Type B pancreatic cell (in vitro differentiated cells): ENCODE results near the gene SBNO2. TPM values are rescaled to one million over a fixed set of nuclear protein-coding genes. Genes with fewer than 3 reads are reported as not detected.

Experiments used
- DNase-seq: peaks from one replicate; pipeline ENCODE4 v3.0.0; 2021; ENCODE audit warnings: mixed read lengths; ENCODE audit not compliant: unreplicated experiment; ENCODE audit errors: extremely low spot score
- H3K27ac Mint-ChIP-seq: 2 replicates; pipeline ENCODE4 v1.8.0; 2021; ENCODE audit warnings: mild to moderate bottlenecking, mixed read lengths
- H3K27me3 Mint-ChIP-seq: 2 replicates; pipeline ENCODE4 v1.8.0; 2021; ENCODE audit warnings: mixed read lengths
- H3K36me3 Mint-ChIP-seq: 2 replicates; pipeline ENCODE4 v1.8.0; 2021; ENCODE audit warnings: mixed read lengths
- H3K4me1 Mint-ChIP-seq: one replicate; pipeline ENCODE4 v1.8.0; 2021; ENCODE audit warnings: mixed read lengths; ENCODE audit not compliant: unreplicated experiment
- H3K4me3 Mint-ChIP-seq: 2 replicates; pipeline ENCODE4 v1.8.0; 2021; ENCODE audit warnings: mild to moderate bottlenecking, mixed read lengths
- H3K9me3 Mint-ChIP-seq: 2 replicates; pipeline ENCODE4 v1.8.0; 2021; ENCODE audit warnings: mixed read lengths
- total RNA-seq: library from RNA; stranded (reverse); gene quantifications from 2 replicates; pipeline ENCODE4 v1.2.1, GENCODE V29; 2021; ENCODE audit warnings: low replicate concordance
- TF ChIP-seq, protein P1 (sequence below): fragments of 200-600 bp; sonication (generic); conservative IDR thresholded peaks from 2 replicates; pipeline ENCODE4 v1.5.0; 2021; ENCODE audit warnings: antibody characterized with exemption, mild to moderate bottlenecking

The SBNO2 gene
- total RNA-seq, 1 donor from 2014 or later: 45.5 TPM

DNA sequence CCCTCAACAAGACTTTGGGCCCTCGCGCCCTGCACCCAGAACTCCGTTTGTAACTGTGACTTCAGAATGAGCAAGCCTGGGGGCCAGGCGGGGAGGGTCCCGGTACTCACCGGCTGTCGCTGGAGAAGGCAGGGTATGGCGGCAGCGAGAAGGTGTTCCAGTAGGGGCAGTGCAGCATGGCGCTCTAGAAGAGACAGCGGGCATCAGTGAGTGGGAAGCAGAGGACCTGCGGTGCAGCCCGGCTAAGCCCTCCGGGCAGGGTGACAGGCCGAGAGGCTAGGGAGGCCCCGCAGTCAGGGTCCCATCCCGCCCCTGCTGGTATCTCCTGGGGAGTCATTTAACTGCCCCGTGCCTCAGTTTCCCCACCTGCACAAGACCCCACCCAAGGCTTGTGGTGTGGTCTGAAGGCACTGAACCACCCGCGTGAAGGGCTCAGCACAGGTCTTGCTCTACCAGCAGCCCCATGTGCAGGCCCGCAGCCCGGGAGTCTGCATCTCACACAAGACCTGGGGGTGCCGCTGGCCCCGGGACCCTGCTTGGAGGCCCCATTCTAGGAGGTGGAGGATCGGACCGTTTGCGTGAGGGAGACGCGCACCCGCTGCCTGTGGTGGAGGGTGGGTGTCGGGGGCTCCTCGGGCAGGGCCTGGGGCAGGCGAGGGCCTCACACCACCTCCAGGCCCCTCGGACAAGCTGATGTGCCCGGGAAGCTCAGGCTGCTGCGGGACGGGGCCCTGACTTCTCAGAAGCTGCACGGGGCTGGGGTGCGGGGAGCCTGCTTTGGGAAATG is 24.6 kb downstream of the SBNO2 start:
- H3K9me3 Mint-ChIP-seq: no peaks in the 10 kb centered on the region
- TF ChIP-seq, protein P1, sequence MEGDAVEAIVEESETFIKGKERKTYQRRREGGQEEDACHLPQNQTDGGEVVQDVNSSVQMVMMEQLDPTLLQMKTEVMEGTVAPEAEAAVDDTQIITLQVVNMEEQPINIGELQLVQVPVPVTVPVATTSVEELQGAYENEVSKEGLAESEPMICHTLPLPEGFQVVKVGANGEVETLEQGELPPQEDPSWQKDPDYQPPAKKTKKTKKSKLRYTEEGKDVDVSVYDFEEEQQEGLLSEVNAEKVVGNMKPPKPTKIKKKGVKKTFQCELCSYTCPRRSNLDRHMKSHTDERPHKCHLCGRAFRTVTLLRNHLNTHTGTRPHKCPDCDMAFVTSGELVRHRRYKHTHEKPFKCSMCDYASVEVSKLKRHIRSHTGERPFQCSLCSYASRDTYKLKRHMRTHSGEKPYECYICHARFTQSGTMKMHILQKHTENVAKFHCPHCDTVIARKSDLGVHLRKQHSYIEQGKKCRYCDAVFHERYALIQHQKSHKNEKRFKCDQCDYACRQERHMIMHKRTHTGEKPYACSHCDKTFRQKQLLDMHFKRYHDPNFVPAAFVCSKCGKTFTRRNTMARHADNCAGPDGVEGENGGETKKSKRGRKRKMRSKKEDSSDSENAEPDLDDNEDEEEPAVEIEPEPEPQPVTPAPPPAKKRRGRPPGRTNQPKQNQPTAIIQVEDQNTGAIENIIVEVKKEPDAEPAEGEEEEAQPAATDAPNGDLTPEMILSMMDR: no peak
- no peak for DNase-seq
- H3K4me3 Mint-ChIP-seq: no peak overlapping the region
- peaks cover 4% of the 10 kb centered on the region for H3K36me3 Mint-ChIP-seq
- no peaks in the 10 kb centered on the region for H3K27me3 Mint-ChIP-seq
- H3K27ac Mint-ChIP-seq: no peak overlapping the region
- H3K4me1 Mint-ChIP-seq: no peaks in the 10 kb centered on the region

DNA sequence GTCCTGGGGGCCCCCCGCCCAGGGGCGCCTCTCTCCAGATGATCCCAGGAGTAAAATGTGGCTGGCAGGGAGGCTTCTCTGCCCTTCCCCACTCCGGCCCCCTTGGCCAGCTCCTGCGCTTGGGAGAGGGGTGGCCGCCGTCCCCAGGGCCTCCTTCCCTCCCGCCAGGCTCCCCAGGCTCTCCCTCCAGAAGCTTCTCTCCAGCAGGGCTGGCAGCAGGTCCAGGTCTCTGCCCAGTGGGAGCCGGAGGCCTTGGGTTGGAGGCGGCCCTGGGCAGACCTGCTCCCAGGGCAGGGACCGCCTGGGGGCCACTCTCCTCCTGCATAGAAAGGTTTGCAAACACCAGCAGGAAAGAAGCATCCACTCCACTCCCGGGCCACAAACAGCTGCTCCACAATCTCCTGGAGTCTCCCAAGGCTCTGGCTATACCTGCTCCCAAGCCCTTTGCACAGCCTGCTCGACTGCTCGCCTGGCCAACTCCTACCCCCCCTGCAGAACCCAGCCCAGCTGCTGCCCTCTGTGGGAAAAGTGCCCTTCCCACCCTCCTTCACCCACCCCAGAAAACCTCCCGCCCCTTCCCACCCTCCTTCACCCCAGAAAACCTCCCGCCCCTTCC is 26.0 kb downstream of the SBNO2 start:
- TF ChIP-seq, protein P1: no peak
- Mint-ChIP-seq H3K4me1 (no peaks in the 10 kb centered on the region), H3K27me3 (no peaks in the 10 kb centered on the region), H3K4me3 (no peak overlapping the region), H3K27ac (no peak overlapping the region), H3K36me3 (peaks cover 12% of the 10 kb centered on the region), H3K9me3 (no peaks in the 10 kb centered on the region)
- DNase-seq: no peak

DNA sequence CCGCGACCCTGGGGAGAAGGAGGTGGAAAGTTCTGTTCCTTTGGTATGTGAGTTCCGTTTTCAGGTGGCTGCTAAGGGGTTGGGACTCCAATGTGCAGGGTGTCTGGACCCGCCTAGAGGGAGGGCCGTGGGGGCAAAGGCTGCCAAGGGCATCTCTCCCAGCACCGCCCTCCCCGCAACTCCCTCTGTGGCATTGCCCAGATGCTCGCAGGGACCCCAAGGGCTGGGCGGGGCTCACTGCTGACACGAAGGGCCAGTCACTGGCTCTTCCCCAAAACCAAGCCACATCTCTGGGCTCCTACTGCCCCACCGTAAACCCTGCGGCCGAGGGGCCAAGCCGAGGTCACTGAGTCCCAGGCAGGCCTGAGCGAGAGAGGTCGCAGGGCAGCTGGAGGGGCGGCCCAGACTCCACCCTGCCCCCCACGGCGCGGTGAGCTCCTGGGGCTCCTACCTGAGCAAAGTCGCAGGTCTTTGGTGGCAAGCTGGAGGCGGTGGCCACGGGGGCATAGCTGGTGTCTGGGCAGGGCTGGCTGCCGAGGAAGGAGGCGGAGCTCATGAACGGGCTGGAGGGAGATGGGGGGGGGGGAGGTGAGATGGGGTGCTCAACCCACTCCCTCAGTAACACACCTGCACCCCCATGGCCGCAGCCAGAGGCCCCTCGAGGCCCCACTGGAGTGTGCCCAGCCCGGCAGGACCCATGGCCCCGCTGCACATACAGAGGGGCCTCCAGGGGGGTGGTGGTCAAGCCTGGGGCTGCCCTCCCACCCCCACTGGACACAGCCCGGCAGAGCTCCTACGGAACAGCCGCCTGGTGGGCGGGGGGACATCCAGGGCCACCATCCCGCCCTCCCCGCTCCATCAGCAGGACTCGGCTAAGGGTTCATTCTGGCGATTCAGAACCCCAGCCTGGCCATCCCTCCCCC is 26.9 kb downstream of the SBNO2 start:
- TF ChIP-seq, protein P1: no peak
- no peaks in the 10 kb centered on the region for H3K4me1 Mint-ChIP-seq
- H3K4me3 Mint-ChIP-seq: no peak overlapping the region
- H3K27me3 Mint-ChIP-seq: no peaks in the 10 kb centered on the region
- peaks cover 16% of the 10 kb centered on the region for H3K36me3 Mint-ChIP-seq
- DNase-seq: no peak
- H3K9me3 Mint-ChIP-seq: no peaks in the 10 kb centered on the region
- no peak overlapping the region for H3K27ac Mint-ChIP-seq

DNA sequence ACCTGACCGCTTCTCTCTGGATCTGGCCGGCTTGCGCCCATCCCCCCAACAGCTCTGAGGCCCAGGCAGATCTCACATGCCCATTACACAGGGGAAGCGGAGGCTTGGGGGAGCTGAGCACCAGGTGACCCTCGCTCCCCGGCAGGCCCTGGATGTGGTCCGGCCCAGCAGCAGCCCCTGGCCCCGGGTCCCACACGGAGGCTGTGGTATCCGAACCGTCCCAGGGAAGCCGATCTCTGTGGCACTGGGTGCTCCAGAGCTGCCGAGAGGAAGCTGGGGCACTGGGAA is 27.7 kb downstream of the SBNO2 start:
- Mint-ChIP-seq H3K27ac (no peak overlapping the region), H3K36me3 (peaks cover 19% of the 10 kb centered on the region), H3K4me1 (no peaks in the 10 kb centered on the region)

DNA sequence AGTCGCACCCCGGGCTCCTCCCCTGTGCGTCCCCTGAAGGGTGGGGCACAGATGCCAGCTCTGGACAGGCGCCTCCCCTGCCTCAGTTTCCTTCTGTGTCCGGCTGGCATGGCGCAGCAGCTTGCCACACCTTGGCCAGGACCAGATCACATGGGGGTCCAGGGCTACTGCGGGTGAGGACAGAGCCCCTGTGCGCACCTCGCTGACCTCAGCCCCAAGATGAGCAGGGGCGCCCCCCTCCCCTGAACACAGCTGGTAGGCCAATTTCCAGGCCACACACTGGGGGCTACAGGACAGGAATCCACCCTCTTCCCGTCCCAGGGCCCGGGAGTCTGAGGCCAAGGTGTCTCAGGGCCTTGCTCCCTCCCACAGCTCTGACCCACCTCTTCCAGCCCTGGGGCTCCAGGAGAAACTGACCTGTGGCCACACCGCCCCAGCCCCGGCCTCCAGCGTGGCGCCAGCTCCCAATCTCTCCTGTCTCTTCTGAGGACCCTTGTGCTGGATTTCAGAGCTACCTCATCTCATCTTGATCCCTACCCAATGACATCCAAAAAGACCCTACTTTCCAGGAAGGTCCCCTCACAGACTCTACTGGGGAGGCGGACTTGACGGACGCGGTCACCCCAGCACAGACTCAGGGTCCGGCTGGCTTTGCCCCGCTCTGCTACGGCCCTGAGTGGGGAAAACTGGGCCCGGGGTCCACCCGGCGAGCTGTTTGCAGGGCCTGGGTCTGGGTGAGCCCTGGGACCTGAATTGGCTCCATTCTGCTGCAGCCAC is 28.2 kb downstream of the SBNO2 start:
- H3K27me3 Mint-ChIP-seq: no peaks in the 10 kb centered on the region
- H3K36me3 Mint-ChIP-seq: peaks cover 19% of the 10 kb centered on the region
- no peaks in the 10 kb centered on the region for H3K9me3 Mint-ChIP-seq
- DNase-seq: no peak
- H3K4me3 Mint-ChIP-seq: no peak overlapping the region
- no peak overlapping the region for H3K27ac Mint-ChIP-seq
- TF ChIP-seq, protein P1: no peak
- H3K4me1 Mint-ChIP-seq: no peaks in the 10 kb centered on the region

More for the DNA sequence above, 27.7 kb downstream of the SBNO2 start:
- no peak overlapping the region for H3K4me3 Mint-ChIP-seq
- no peak for DNase-seq
- no peaks in the 10 kb centered on the region for H3K27me3 Mint-ChIP-seq
- TF ChIP-seq, protein P1: no peak
- no peaks in the 10 kb centered on the region for H3K9me3 Mint-ChIP-seq
